SJCRH30 (cell line): ENCODE results near the gene CERS2. TPM values are rescaled to one million over a fixed set of nuclear protein-coding genes. Genes with fewer than 3 reads are reported as not detected.
A peak's percentile ranks its signal among the peaks of the same experiment; 100 is the strongest.

Experiments
- DNase-seq, 2 experiments: peaks; one replicate each; pipeline ENCODE4 v3.0.0-alpha.2; 2015 to 2020
- H3K27ac ChIP-seq: fragments of 250-450 bp; sonication (Bioruptor Pico); 2 replicates; pipeline ENCODE4 v1.5.1; 2020; ENCODE audit warnings: mild to moderate bottlenecking, moderate library complexity
- H3K27me3 ChIP-seq: fragments of 250-450 bp; sonication (Bioruptor Pico); 2 replicates; pipeline ENCODE4 v1.5.1; 2020; ENCODE audit warnings: mild to moderate bottlenecking, moderate library complexity
- H3K36me3 ChIP-seq: fragments of 250-450 bp; sonication (Bioruptor Pico); 2 replicates; pipeline ENCODE4 v1.5.1; 2020; ENCODE audit warnings: mild to moderate bottlenecking, moderate library complexity
- H3K4me1 ChIP-seq: fragments of 250-450 bp; sonication (Bioruptor Pico); 2 replicates; pipeline ENCODE4 v1.5.1; 2020; ENCODE audit warnings: mild to moderate bottlenecking, moderate library complexity
- H3K4me3 ChIP-seq: fragments of 250-450 bp; sonication (Bioruptor Pico); 2 replicates; pipeline ENCODE4 v1.5.1; 2020; ENCODE audit warnings: mild to moderate bottlenecking, moderate library complexity
- H3K9me3 ChIP-seq: fragments of 250-450 bp; sonication (Bioruptor Pico); replicated peaks from 2 replicates; pipeline ENCODE4 v1.5.1; 2020; ENCODE audit warnings: mild to moderate bottlenecking, moderate library complexity
- total RNA-seq: library from RNA; depleted of rRNA; stranded (reverse); fragments of >200 nt; shearing (Covaris generic); gene quantifications from 2 replicates; pipeline ENCODE4 v1.2.3, GENCODE V29; 2014; rRNA removed

CERS2 gene
- total RNA-seq, 1 experiment from 2014 or later: 95.2 TPM

DNA sequence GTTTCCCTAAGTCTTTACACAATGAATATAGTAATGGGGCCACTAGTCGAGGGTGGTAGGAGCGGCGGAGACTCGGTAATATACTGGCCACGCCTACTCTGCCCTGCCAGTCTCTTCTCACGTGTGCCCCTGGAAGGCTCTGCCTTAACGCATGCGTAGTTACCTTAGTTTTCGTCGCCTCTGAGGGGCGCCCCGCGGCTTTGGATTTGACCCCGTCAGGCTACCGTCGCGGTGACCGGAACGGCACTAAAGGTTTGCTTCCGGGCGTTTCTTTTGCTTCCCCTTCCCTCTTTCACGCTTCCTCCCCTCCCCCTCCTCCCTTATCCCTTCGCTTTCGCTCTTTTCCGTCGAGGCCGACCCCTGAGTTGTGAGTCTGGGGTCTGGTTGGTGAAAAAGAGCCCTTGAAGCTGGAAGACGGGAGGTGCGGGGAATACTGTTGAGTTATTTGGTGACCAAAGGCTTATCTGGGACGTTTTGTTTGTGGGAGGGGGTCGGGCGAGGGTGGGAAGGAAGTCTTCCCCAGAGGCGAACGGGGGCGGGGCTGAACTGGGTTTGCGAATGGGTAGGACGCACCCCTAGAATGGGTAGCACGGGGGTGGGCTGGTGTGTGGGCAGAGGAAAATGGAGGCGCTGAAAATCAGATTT lies 48.4 kb downstream of the CERS2 start, which contains the start of gene SETDB1:
Gene SETDB1 (plus strand): TSS at position 267 of the 645 bp plus-strand sequence. CDS start 1,352 bp downstream, outside the sequence.
- peaks cover 36% of the 10 kb centered on the region for H3K36me3 ChIP-seq
- DNase-seq: peak; percentile 97 to 98
- peak within 1 kb of the TSS; percentile 94 for H3K4me3 ChIP-seq
- peaks cover 3% of the 10 kb centered on the region; the same call in 1 of the 2 replicates for H3K9me3 ChIP-seq
- no peaks in the 10 kb centered on the region for H3K27me3 ChIP-seq
- no peaks in the 10 kb centered on the region for H3K4me1 ChIP-seq
- H3K27ac ChIP-seq: peak within 1 kb of the TSS; percentile 97

DNA sequence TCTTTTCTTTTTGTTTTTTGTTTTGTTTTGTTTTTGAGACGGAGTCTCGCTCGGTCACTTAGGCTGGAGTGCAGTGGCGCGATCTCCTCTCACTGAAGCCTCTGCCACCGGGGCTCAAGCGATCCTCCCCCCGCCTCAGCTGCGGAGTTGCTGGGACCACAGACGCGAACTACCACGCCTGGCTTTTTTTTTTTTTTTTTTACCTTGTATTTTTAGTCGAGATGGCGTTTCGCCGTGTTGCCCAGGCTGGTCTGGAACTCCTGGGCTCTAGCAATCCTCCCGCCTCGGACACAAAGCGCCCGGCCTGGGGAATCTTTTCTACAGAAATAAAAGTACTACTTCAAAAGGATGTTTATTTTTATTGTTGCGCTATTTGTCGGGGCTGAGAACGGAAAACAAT lies 49.6 kb downstream of the CERS2 start:
- Histone ChIP-seq H3K4me3 (peak overlapping the region; percentile 94), H3K36me3 (peaks cover 26% of the 10 kb centered on the region), H3K27me3 (no peaks in the 10 kb centered on the region), H3K27ac (peak overlapping the region; percentile 97), H3K4me1 (no peaks in the 10 kb centered on the region), H3K9me3 (no peaks in the 10 kb centered on the region)
- DNase-seq: peak; percentile 14 to 24

DNA sequence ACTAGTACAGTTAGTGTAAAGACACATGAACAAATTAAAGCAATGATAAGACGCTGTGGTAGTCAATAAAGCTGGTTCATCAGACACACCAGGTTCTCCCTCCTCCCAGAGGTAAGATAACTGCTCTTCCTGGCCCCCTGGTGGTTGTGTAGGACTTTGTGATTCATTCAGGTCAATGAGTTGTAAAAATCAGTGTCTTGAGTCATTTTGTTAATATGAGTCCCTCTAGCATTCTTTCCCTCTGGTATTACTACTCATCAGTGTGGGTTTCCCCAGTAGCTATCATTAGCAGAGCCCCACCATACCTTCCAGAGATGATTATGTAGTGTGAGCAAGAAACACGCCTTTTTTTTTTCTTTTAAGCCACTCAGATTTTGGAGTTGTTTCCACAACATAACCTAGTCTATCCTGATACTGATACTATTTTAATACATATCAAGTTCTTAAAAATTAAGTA lies 52.1 kb downstream of the CERS2 start:
- Histone ChIP-seq H3K4me3 (no peak overlapping the region), H3K9me3 (no peaks in the 10 kb centered on the region), H3K4me1 (no peaks in the 10 kb centered on the region), H3K36me3 (peaks cover under 1% of the 10 kb centered on the region; the same call in 1 of the 2 replicates), H3K27ac (no peak overlapping the region), H3K27me3 (no peaks in the 10 kb centered on the region)
- DNase-seq: peak; percentile 64 to 80

DNA sequence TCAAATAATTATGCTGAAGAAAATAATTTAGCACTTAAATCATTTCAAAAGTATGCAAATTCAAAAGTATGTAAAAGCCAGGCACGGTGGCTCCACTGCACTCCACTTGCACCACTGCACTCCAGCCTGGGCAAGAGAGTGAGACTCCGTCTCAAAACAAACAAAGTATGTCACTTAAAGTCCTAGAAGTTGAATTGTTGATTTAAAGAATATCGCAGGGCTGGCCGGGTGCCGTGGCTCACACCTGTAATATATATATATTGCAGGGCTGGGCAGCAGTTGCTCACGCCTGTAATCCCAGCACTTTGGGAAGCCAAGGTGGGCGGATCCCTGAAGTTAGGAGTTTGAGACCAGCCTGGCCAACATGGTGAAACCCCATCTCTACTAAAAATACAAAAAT lies 57.2 kb downstream of the CERS2 start:
- no peaks in the 10 kb centered on the region for H3K4me1 ChIP-seq
- no peak for DNase-seq

More for the DNA sequence above, 57.2 kb downstream of the CERS2 start:
- H3K27ac ChIP-seq: no peak overlapping the region
- H3K27me3 ChIP-seq: no peaks in the 10 kb centered on the region
- no peak overlapping the region for H3K4me3 ChIP-seq
- H3K9me3 ChIP-seq: no peaks in the 10 kb centered on the region
- no peaks in the 10 kb centered on the region for H3K36me3 ChIP-seq

Other genes starting within 250 kb of the CERS2 start
- gene CTSS, start 209.1 kb downstream of the CERS2 start, total RNA-seq: 14.2 and 14.4 TPM in 2 replicates
- gene CTSK, start 166.6 kb downstream of the CERS2 start, total RNA-seq: 0.97 and 1.3 TPM in 2 replicates
- 25.4 and 26.0 TPM in 2 replicates for gene ARNT, start 98.2 kb downstream of the CERS2 start, total RNA-seq
- not detected in 2 replicates for gene CTXND2, start 87.7 kb downstream of the CERS2 start, total RNA-seq
- 42.8 and 46.2 TPM in 2 replicates for gene SETDB1, start 48.5 kb downstream of the CERS2 start, total RNA-seq
- not detected in 2 replicates for gene ANXA9, start 7.5 kb upstream of the CERS2 start, total RNA-seq
- gene MINDY1, start 32.1 kb upstream of the CERS2 start, total RNA-seq: 2.0 and 2.5 TPM in 2 replicates
- 15.0 and 17.4 TPM in 2 replicates for gene PRUNE1, start 33.6 kb upstream of the CERS2 start, total RNA-seq
- 0.22 and 0.56 TPM in 2 replicates for gene BNIPL, start 61.8 kb upstream of the CERS2 start, total RNA-seq
- 1.8 and 2.0 TPM in 2 replicates for gene C1orf56, start 72.9 kb upstream of the CERS2 start, total RNA-seq
- 42.2 and 48.3 TPM in 2 replicates for gene CDC42SE1, start 84.8 kb upstream of the CERS2 start, total RNA-seq
- 14.9 and 15.7 TPM in 2 replicates for gene MLLT11, start 85.6 kb upstream of the CERS2 start, total RNA-seq
- 3.0 and 3.2 TPM in 2 replicates for gene GABPB2, start 95.9 kb upstream of the CERS2 start, total RNA-seq
- 11.2 and 12.5 TPM in 2 replicates for gene SEMA6C, start 171.8 kb upstream of the CERS2 start, total RNA-seq
- not detected in 2 replicates for gene TNFAIP8L2, start 181.8 kb upstream of the CERS2 start, total RNA-seq
- 13.4 and 15.8 TPM in 2 replicates for gene LYSMD1, start 191.1 kb upstream of the CERS2 start, total RNA-seq
- 48.9 and 57.8 TPM in 2 replicates for gene SCNM1, start 191.3 kb upstream of the CERS2 start, total RNA-seq
- gene TMOD4, start 201.1 kb upstream of the CERS2 start, total RNA-seq: not detected in 2 replicates
- gene VPS72, start 215.4 kb upstream of the CERS2 start, total RNA-seq: 49.4 and 55.2 TPM in 2 replicates
- gene PIP5K1A, start 223.7 kb upstream of the CERS2 start, total RNA-seq: 85.0 and 99.3 TPM in 2 replicates